Mucosa of rectum (tissue), 2 donors: ENCODE results near the gene HECW1.
"Not testable (repeated sequence)": the region's sequence is repeated elsewhere in the genome, so short reads cannot be mapped to it uniquely, and the experiment has no call there.

Source experiments
- H3K27ac ChIP-seq, 2 donors: one replicate each; pipeline ENCODE4 v1.7.0; 2013; ENCODE audit warnings: inconsistent platforms in 2 of 2, low read depth in 2 of 2, low read length in 2 of 2
- H3K27me3 ChIP-seq, 2 donors: one replicate each; pipeline ENCODE4 v1.7.0; 2013; ENCODE audit warnings: low read length in 2 of 2; ENCODE audit not compliant: control insufficient read depth in 2 of 2, insufficient read depth in 2 of 2
- H3K36me3 ChIP-seq, 2 donors: one replicate each; pipeline ENCODE4 v1.7.0; 2013; ENCODE audit warnings: low read length in 2 of 2; ENCODE audit not compliant: control insufficient read depth in 2 of 2, insufficient read depth in 2 of 2
- H3K4me1 ChIP-seq, 2 donors: one replicate each; pipeline ENCODE4 v1.7.0; 2013; ENCODE audit warnings: low read length in 2 of 2, mild to moderate bottlenecking in 1 of 2; ENCODE audit not compliant: control insufficient read depth in 2 of 2, insufficient read depth in 2 of 2
- H3K4me3 ChIP-seq, 2 donors: one replicate each; pipeline ENCODE4 v1.7.0; 2013; ENCODE audit warnings: low read length in 2 of 2
- H3K9ac ChIP-seq, 2 donors: one replicate each; pipeline ENCODE4 v1.7.0; 2013; ENCODE audit warnings: low read length in 2 of 2, low read depth in 1 of 2, mild to moderate bottlenecking in 1 of 2
- H3K9me3 ChIP-seq, 2 donors: one replicate each; pipeline ENCODE4 v1.7.0; 2013; ENCODE audit warnings: low read length in 2 of 2; ENCODE audit not compliant: control insufficient read depth in 2 of 2
- donor health status: healthy.
- donor health status: Normal muscosa, but diverticular disease.

HECW1 gene

GRCh38 chr7:43337191-43337590 lies 224.7 kb downstream of the HECW1 start:
- Histone ChIP-seq H3K27ac (no peak overlapping the region), H3K27me3 (no peaks in the 10 kb centered on the region), H3K4me1 (no peaks in the 10 kb centered on the region), H3K9ac (no peak overlapping the region), H3K9me3 (no peaks in the 10 kb centered on the region), H3K36me3 (no peaks in the 10 kb centered on the region), H3K4me3 (no peak overlapping the region)

GRCh38 chr7:43337811-43338210 lies 225.4 kb downstream of the HECW1 start:
- Histone ChIP-seq H3K9ac (no peak overlapping the region), H3K27me3 (no peaks in the 10 kb centered on the region), H3K4me1 (no peaks in the 10 kb centered on the region), H3K4me3 (no peak overlapping the region), H3K36me3 (no peaks in the 10 kb centered on the region), H3K27ac (no peak overlapping the region), H3K9me3 (no peaks in the 10 kb centered on the region)

- H3K9ac ChIP-seq: no peak overlapping the region
- no peak overlapping the region for H3K27ac ChIP-seq
- H3K9me3 ChIP-seq: no peaks in the 10 kb centered on the region
- no peaks in the 10 kb centered on the region for H3K27me3 ChIP-seq
- no peaks in the 10 kb centered on the region for H3K4me1 ChIP-seq
- H3K36me3 ChIP-seq: no peaks in the 10 kb centered on the region
- H3K4me3 ChIP-seq: no peak overlapping the region
Observed at GRCh38 chr7:43341132-43341531, 228.7 kb downstream of the HECW1 start.

GRCh38 chr7:43343417-43343816 lies 231.0 kb downstream of the HECW1 start:
- H3K36me3 ChIP-seq, H3K27me3 ChIP-seq, H3K4me1 ChIP-seq, H3K4me3 ChIP-seq, H3K27ac ChIP-seq, H3K9me3 ChIP-seq, H3K9ac ChIP-seq: not testable (repeated sequence)

- H3K36me3 ChIP-seq, H3K27me3 ChIP-seq, H3K9ac ChIP-seq, H3K9me3 ChIP-seq, H3K4me3 ChIP-seq, H3K4me1 ChIP-seq, H3K27ac ChIP-seq: not testable (repeated sequence)
Observed at GRCh38 chr7:43345696-43346095, 233.2 kb downstream of the HECW1 start.

- H3K27me3 ChIP-seq: no peaks in the 10 kb centered on the region
- no peak overlapping the region for H3K9ac ChIP-seq
- H3K27ac ChIP-seq: no peak overlapping the region
- no peaks in the 10 kb centered on the region for H3K36me3 ChIP-seq
- no peaks in the 10 kb centered on the region for H3K9me3 ChIP-seq
- no peak overlapping the region for H3K4me3 ChIP-seq
- no peaks in the 10 kb centered on the region for H3K4me1 ChIP-seq
Observed at GRCh38 chr7:43351683-43352082, 239.2 kb downstream of the HECW1 start.

GRCh38 chr7:43353902-43354301 lies 241.5 kb downstream of the HECW1 start:
- Histone ChIP-seq H3K27ac (no peak overlapping the region), H3K27me3 (no peaks in the 10 kb centered on the region), H3K9ac (no peak overlapping the region), H3K9me3 (no peaks in the 10 kb centered on the region), H3K4me1 (no peaks in the 10 kb centered on the region), H3K4me3 (no peak overlapping the region), H3K36me3 (no peaks in the 10 kb centered on the region)

GRCh38 chr7:43362652-43363034 lies 250.2 kb downstream of the HECW1 start:
- no peaks in the 10 kb centered on the region for H3K9me3 ChIP-seq
- H3K36me3 ChIP-seq: no peaks in the 10 kb centered on the region
- no peak overlapping the region for H3K27ac ChIP-seq
- no peaks in the 10 kb centered on the region for H3K4me1 ChIP-seq
- no peak overlapping the region for H3K9ac ChIP-seq
- H3K27me3 ChIP-seq: no peaks in the 10 kb centered on the region
- H3K4me3 ChIP-seq: no peak overlapping the region

- Histone ChIP-seq H3K27ac (no peak overlapping the region), H3K36me3 (no peaks in the 10 kb centered on the region), H3K4me3 (no peak overlapping the region), H3K4me1 (no peaks in the 10 kb centered on the region), H3K9ac (no peak overlapping the region), H3K27me3 (no peaks in the 10 kb centered on the region), H3K9me3 (no peaks in the 10 kb centered on the region)
Observed at GRCh38 chr7:43363035-43363791, 250.8 kb downstream of the HECW1 start.

GRCh38 chr7:43364391-43364790 lies 251.9 kb downstream of the HECW1 start:
- Histone ChIP-seq H3K4me3 (no peak overlapping the region), H3K9me3 (no peaks in the 10 kb centered on the region), H3K27ac (no peak overlapping the region), H3K4me1 (no peaks in the 10 kb centered on the region), H3K27me3 (no peaks in the 10 kb centered on the region), H3K36me3 (no peaks in the 10 kb centered on the region), H3K9ac (no peak overlapping the region)
